ENCODE results near the gene CADM2.

GRCh38 chr3:84977021-84977420 is 18.2 kb downstream of the CADM2 start:
- no peak for TF ChIP-seq CTCF (IDR thresholded peaks at IDR 0.05)
- no peak for TF ChIP-seq POLR2AphosphoS5 (IDR thresholded peaks at IDR 0.05)
- TF ChIP-seq POLR2A (IDR thresholded peaks at IDR 0.05; ENCODE audit: low read depth), result no peak
- no peak for TF ChIP-seq EP300 (IDR thresholded peaks at IDR 0.05)
